Activated CD4-positive, alpha-beta memory T cell treated with anti-CD3 and anti-CD28 coated beads for 36 hours (primary cell): ENCODE measurements around the gene BRCA1. TPM values are rescaled to one million over a fixed set of nuclear protein-coding genes. Genes with fewer than 3 reads are reported as not detected.
"Not testable (repeated sequence)": the region's sequence is repeated elsewhere in the genome, so short reads cannot be mapped to it uniquely, and the experiment has no call there.

Source experiments
- CTCF ChIA-PET: fragments of 350-600 bp; sonication (Branson Sonifier 250); formaldehyde crosslinking; loops from one replicate; lab custom pipeline; 2021; ENCODE audit warnings: antibody characterized with exemption, inconsistent platforms; lab: Charles Lee
- POLR2A ChIA-PET: fragments of 350-600 bp; sonication (Branson Sonifier 250); formaldehyde crosslinking; loops from one replicate; lab custom pipeline; 2021; ENCODE audit warnings: antibody characterized with exemption; lab: Charles Lee
- DNase-seq: peaks from one replicate; pipeline ENCODE4 v3.0.0-alpha.2; 2020
- H3K27ac Mint-ChIP-seq: one replicate; pipeline ENCODE4 v1.8.0; 2021; ENCODE audit warnings: mixed read lengths
- H3K27me3 Mint-ChIP-seq: one replicate; pipeline ENCODE4 v1.8.0; 2021; ENCODE audit warnings: mixed read lengths
- H3K36me3 Mint-ChIP-seq: one replicate; pipeline ENCODE4 v1.8.0; 2021; ENCODE audit warnings: mixed read lengths
- H3K4me1 Mint-ChIP-seq: one replicate; pipeline ENCODE4 v1.8.0; 2021; ENCODE audit warnings: low read depth, mixed read lengths
- H3K4me3 Mint-ChIP-seq: one replicate; pipeline ENCODE4 v1.8.0; 2021; ENCODE audit warnings: mild to moderate bottlenecking, mixed read lengths
- H3K9me3 Mint-ChIP-seq: one replicate; pipeline ENCODE4 v1.8.0; 2021; ENCODE audit warnings: mixed read lengths
- intact Hi-C: fragments of 100-400 bp; cut with micrococcal nuclease; formaldehyde crosslinking; loops from one replicate; pipeline ENCODE4 v1.15.1; 2023
- total RNA-seq, 2 experiments: library from RNA; stranded (reverse); gene quantifications; one replicate each; pipeline ENCODE4 v1.2.3, GENCODE V29; 2021

Gene BRCA1
- total RNA-seq, 2 experiments from 2014 or later, result 92.8 to 103 TPM

DNA sequence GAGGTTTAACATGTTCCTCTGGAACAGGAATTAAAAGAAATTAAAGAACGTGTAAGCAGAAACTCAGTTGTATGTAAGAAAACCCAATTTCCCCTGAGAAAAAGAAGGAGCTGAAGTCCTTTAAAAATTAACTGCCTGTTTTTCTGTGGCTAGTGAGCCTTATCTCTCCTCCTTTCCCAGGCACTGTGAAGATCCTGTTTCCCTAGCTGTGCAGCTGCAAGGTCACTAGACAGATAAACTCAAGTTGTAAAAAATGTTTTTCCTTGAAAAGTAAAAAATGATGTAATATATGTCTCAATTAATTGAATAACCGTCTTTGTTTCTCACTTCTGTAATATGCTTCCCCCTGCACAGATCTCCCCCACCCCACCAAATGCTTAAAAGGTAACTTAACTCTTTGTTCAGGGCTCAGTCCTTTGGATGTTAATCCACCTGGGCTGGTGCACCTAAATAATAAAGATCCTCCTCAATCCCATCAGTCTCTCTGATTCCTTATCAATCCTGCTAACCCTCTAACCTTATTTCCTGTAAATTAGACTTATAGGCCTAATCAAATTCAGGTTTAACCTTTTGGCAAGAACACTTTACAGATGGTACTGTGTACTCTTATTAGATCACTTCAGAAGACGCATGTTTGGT is 28.2 kb upstream of the BRCA1 start:
- H3K27me3 Mint-ChIP-seq, H3K4me1 Mint-ChIP-seq, CTCF ChIA-PET, H3K4me3 Mint-ChIP-seq, H3K27ac Mint-ChIP-seq, H3K9me3 Mint-ChIP-seq, H3K36me3 Mint-ChIP-seq, DNase-seq, intact Hi-C loops: not testable (repeated sequence)
- POLR2A ChIA-PET, result interaction anchor here (1.1 kb wide), 1 partner anchor 16 kb away, joined by 3 read pairs; no protein-coding TSS in a partner anchor

DNA sequence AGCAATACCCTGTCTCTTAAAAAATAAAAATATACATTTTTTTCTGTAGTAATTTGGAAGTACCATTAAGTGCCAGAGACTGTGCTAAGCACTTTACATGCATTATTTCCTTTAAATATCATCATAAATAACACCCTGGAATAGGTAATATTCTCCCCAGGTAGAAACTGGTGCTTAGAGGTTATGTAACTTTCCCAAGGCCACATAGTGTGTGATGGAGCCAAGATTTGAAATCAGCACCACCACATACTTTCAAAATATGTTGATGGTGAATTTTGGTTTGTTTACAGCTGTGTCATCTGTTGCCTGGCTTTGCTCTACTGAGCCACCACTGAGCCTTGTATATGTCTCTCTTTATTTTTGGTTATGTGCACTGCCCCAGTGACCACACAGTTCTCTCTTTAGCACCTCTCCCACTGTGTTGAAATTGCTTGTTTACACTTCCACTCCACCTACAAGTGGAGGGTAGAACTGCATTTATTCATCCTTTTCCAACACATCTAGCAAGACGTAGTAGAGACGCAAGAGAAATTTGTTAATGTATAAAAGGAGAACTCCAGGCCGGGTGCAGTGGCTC is 26.8 kb upstream of the BRCA1 start:
- Mint-ChIP-seq H3K4me3 (no peak overlapping the region), H3K4me1 (no peaks in the 10 kb centered on the region), H3K27me3 (no peaks in the 10 kb centered on the region), H3K9me3 (peaks cover 7% of the 10 kb centered on the region), H3K27ac (no peak overlapping the region), H3K36me3 (peaks cover 9% of the 10 kb centered on the region)
- intact Hi-C loops, result no loop called here
- no peak for DNase-seq
- POLR2A ChIA-PET, result interaction anchor here (1.2 kb wide), 1 partner anchor 17 kb away, joined by 3 read pairs; no protein-coding TSS in a partner anchor
- CTCF ChIA-PET, result no interaction called here

DNA sequence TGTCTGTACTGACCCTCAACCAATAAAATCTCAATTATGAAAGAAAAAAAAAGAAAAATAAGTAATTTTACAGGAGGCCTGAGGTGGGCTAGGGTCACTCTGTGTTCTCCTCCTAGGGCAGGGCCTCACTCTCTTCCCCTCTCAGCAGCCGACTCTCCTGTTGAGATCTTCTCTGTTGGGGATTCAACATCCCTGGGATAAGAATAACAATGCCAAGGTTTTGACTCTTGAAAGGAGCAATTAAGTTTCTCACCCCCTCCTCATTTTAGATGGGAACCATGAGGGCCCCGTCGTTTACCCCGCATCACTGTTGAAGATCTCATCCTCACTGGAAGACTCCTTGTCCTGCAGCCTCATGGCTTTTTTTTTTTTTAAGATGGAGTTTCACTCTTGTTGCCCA is 21.5 kb upstream of the BRCA1 start:
- DNase-seq, result no peak
- CTCF ChIA-PET, result no interaction called here
- POLR2A ChIA-PET, result no interaction called here
- no peaks in the 10 kb centered on the region for H3K27me3 Mint-ChIP-seq
- H3K4me1 Mint-ChIP-seq, result no peaks in the 10 kb centered on the region
- H3K4me3 Mint-ChIP-seq, result no peak overlapping the region
- peaks cover 1% of the 10 kb centered on the region for H3K36me3 Mint-ChIP-seq
- no peak overlapping the region for H3K27ac Mint-ChIP-seq
- no peaks in the 10 kb centered on the region for H3K9me3 Mint-ChIP-seq
- intact Hi-C loops, result no loop called here

DNA sequence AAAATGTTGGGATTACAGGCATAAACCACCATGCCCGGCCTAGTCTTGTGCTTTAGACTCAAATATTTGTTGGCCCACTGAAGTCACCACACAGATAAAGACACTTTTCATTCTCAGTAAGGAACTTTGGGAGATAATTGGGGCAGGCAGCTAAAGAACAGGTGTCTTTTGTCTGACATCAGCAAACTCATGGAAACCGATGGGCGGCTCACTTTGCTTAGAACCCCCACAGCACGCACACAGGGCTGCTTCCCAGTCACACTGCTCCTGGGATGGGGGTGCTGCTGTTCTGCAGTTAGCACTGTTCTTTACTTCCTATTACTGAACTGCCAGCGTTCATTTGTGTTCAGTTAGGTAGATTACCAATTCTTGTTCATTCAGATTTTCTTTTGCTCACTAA is 18.0 kb upstream of the BRCA1 start:
- ChIA-PET CTCF (no interaction called here), POLR2A (no interaction called here)
- Mint-ChIP-seq H3K4me3 (no peak overlapping the region), H3K27ac (no peak overlapping the region), H3K4me1 (no peaks in the 10 kb centered on the region), H3K9me3 (no peaks in the 10 kb centered on the region), H3K27me3 (no peaks in the 10 kb centered on the region), H3K36me3 (no peaks in the 10 kb centered on the region)
- intact Hi-C loops, result no loop called here
- DNase-seq, result no peak

DNA sequence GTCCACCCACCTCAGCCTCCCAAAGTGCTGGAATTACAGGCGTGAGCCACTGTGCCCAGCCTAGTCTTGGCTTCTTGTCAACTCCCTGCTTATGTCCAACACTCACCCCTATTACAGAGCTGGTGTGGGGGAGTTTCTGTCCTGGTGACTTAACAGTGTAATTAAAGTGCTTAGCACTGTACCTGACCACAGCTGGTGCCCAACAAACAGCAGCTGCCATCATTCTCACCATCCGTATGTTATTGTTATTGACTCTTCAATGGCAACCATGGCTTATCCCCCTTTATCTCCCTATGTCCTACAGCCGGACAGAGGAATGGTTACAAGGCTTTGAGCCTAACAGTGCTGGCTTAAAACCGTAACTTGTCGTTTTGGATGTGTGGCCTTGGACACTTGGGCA is 17.0 kb upstream of the BRCA1 start:
- CTCF ChIA-PET, result no interaction called here
- POLR2A ChIA-PET, result no interaction called here
- no peaks in the 10 kb centered on the region for H3K36me3 Mint-ChIP-seq
- no peak for DNase-seq
- no peaks in the 10 kb centered on the region for H3K4me1 Mint-ChIP-seq
- no peak overlapping the region for H3K4me3 Mint-ChIP-seq
- H3K27ac Mint-ChIP-seq, result no peak overlapping the region
- no peaks in the 10 kb centered on the region for H3K27me3 Mint-ChIP-seq
- no peaks in the 10 kb centered on the region for H3K9me3 Mint-ChIP-seq
- intact Hi-C loops, result no loop called here

DNA sequence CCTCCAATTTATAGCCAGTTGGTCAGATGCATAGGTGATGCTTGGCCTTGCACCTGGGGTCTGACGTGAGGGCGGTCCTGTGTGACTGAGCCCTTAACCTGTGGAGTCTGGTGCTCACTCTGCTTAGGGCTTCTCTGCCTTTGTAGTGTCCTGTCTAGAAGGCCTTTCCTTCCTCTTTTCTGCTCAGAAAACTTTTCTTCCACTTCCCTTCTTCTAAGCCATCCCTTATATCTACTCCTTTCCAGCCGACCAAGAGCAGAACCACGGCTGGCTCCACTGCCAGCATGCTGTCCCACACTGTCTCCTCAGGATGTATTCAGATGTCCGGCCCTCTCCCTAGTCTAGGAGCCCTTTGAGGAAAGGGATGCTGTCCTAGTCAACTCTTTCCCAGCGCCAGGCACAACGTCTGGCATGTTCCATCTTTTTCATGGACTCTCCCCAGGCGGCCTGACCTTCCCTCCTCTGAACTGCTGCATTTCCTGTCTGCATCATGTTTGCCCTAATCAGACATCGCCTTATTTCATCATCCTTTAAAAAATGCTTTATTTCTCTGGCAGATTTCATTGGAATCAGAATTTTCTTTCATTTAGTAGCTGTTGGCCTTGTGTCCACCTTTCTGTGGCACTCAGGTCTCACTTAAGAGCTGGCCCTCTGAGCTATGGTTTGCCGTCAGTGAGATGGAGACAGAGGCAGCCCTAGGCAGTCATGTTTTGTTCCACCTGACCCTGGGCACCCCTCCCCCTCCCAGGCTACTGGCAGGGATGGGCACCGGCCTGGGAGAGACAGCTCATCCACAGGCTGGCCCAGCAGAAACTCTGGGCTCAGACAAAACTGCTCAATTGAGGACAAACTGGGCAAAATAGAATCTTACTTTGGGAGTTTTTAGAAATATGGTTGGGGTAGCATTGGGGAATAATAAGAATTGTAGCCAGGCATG is 15.5 kb upstream of the BRCA1 start:
- H3K9me3 Mint-ChIP-seq, result no peaks in the 10 kb centered on the region
- H3K4me1 Mint-ChIP-seq, result peaks cover 9% of the 10 kb centered on the region
- H3K27ac Mint-ChIP-seq, result no peak overlapping the region
- ChIA-PET POLR2A (no interaction called here), CTCF (interaction anchor here (0.6 kb wide), 1 partner anchor 8 kb away, joined by 3 read pairs; no protein-coding TSS in a partner anchor)
- H3K36me3 Mint-ChIP-seq, result peaks cover under 1% of the 10 kb centered on the region
- H3K4me3 Mint-ChIP-seq, result no peak overlapping the region
- H3K27me3 Mint-ChIP-seq, result no peaks in the 10 kb centered on the region
- DNase-seq, result no peak
- intact Hi-C loops, result no loop called here

DNA sequence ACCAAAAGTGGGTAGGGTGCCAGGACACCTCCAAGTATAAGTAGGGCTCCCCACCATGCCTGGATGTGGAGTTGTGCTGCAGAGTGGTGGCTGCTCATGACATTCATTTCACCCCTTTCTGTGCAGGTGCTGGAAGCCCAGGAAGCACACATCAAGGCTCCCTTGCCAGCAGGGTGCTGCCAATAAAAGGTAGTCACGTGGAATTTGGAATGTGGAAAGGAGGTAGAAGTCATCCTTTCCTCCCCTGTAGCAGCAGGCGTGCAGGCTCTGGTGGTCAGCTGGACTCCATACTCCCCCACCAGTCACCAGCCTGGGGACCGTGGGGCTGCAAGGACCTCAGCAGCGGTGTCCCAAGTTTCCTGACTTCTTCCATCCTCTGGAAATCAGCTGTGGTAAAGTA is 13.4 kb upstream of the BRCA1 start:
- H3K4me3 Mint-ChIP-seq, H3K4me1 Mint-ChIP-seq, H3K9me3 Mint-ChIP-seq, H3K27ac Mint-ChIP-seq, DNase-seq, H3K27me3 Mint-ChIP-seq, POLR2A ChIA-PET, CTCF ChIA-PET, intact Hi-C loops: not testable (repeated sequence)
- H3K36me3 Mint-ChIP-seq, result peaks cover 10% of the 10 kb centered on the region

DNA sequence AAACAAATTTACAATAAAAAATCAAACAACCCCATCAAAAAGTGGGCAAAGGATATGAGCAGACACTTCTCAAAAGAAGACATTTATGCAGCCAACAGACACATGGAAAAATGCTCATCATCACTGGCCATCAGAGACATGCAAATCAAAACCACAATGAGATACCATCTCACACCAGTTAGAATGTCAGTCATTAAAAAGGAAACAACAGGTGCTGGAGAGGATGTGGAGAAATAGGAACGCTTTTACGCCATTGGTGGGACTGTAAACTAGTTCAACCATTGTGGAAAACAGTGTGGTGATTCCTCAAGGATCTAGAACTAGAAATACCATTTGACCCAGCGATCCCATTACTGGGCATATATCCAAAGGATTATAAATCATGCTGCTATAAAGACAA is 11.4 kb upstream of the BRCA1 start:
- CTCF ChIA-PET, DNase-seq, intact Hi-C loops, POLR2A ChIA-PET, H3K4me3 Mint-ChIP-seq, H3K27ac Mint-ChIP-seq, H3K4me1 Mint-ChIP-seq, H3K27me3 Mint-ChIP-seq, H3K9me3 Mint-ChIP-seq: not testable (repeated sequence)
- H3K36me3 Mint-ChIP-seq, result peaks cover 12% of the 10 kb centered on the region

DNA sequence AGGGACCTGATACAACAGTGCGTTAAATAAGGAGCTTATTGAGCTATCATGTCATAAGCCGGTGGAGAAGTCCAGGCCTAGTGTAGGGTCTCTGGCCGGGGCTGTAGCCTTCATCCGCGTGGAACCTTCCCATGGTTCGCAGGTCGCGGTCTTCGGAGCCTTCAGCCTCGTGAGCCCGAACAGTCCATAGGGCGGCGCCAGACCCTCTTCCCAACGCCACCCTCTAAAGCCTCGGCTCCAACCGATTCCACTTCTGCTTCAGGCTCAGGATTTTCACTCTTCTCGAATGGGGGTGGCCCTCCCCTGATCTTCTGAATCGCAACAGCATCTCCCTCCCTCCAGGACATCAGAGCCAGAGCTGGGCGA is 10.3 kb upstream of the BRCA1 start:
- H3K9me3 Mint-ChIP-seq, result no peaks in the 10 kb centered on the region
- intact Hi-C loops, result no loop called here
- H3K27ac Mint-ChIP-seq, result no peak overlapping the region
- no peaks in the 10 kb centered on the region for H3K27me3 Mint-ChIP-seq
- H3K4me1 Mint-ChIP-seq, result peaks cover 12% of the 10 kb centered on the region
- POLR2A ChIA-PET, result no interaction called here
- H3K36me3 Mint-ChIP-seq, result peaks cover 12% of the 10 kb centered on the region
- no peak overlapping the region for H3K4me3 Mint-ChIP-seq
- CTCF ChIA-PET, result no interaction called here
- no peak for DNase-seq

DNA sequence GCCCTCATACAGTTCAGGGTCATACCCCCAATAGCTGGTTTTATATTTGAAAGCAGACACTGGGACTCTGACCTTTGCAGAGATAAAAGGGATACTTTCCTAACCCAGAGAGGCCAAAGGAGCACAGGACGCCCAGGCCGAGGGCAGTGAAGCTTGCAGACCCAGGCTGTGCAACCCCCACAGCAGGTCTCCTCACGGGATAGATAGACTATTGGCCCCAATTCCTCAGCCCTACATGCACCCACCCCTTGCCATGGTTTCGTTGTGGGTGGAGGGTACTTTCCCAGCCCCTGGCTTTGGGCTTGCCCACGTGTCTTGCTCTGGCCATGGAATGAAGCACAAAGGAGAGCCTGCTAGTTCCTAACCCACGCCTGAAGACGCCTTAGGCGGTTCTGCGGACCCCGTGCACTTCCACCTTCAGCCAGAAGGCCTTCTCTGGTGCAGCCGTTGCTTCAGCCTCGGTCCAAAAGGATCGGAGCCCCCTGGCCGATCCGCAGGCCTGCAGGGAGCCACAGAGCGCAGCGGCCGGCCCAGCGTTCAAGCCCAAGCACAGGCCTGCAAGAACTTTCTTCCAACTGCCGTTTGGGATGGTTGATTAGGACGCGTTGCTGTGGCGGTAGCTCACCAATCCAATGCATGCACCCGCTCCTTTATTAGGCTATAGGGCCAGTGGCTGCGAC is 9.8 kb upstream of the BRCA1 start:
- POLR2A ChIA-PET, result no interaction called here

DNA sequence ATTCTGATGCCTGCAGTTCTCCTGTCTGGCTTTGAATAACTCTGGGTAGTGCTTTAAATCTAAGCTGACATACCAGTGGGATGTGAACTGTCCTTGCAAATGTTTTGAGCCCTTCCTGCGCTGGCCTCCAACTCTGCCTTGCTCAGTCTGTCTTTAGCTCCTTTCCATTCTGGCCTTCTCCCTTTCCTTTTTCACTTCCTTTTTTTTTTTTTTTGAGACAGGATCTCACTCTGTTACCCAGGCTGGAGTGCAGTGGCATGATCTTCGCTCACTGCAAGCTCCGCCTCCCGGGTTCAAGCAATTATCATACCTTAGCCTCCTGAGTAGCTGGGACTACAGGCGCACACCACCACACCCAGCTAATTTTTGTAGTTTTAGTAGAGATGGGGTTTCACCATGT is 8.3 kb upstream of the BRCA1 start:
- H3K27me3 Mint-ChIP-seq, CTCF ChIA-PET, H3K27ac Mint-ChIP-seq, POLR2A ChIA-PET, H3K4me3 Mint-ChIP-seq, H3K9me3 Mint-ChIP-seq, intact Hi-C loops, DNase-seq: not testable (repeated sequence)
- Mint-ChIP-seq H3K4me1 (peaks cover 12% of the 10 kb centered on the region), H3K36me3 (peaks cover 15% of the 10 kb centered on the region)

More for the DNA sequence above, 9.8 kb upstream of the BRCA1 start:
- intact Hi-C loops, result no loop called here
- Mint-ChIP-seq H3K27ac (no peak overlapping the region), H3K27me3 (no peaks in the 10 kb centered on the region), H3K9me3 (no peaks in the 10 kb centered on the region), H3K4me1 (peaks cover 12% of the 10 kb centered on the region), H3K4me3 (no peak overlapping the region), H3K36me3 (peaks cover 12% of the 10 kb centered on the region)
- DNase-seq, result no peak
- CTCF ChIA-PET, result no interaction called here

DNA sequence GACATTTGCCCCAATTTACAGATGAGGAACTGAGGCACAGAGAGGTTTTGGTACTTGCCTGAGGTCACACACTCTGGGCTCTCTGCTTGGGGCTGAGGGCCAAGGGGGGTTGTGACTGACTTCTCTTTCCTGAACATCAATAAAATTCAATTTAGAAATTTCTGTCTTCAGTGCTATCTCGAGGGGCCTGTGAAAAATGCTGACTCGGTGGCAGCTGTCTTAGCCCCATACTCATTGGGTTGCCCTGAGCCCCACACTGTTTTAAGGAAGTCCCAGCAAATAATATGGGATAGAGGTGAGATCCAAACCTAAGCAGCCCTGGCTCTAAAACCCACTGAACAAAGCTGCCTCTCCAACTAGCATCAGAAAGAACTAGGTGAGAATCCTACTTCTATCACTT is 7.0 kb upstream of the BRCA1 start:
- ChIA-PET CTCF (interaction anchor here (0.6 kb wide), 1 partner anchor 9 kb away, joined by 3 read pairs; no protein-coding TSS in a partner anchor), POLR2A (interaction anchor here (0.6 kb wide), 1 partner anchor 236 kb away, joined by 3 read pairs; no protein-coding TSS in a partner anchor)
- Mint-ChIP-seq H3K27ac (no peak overlapping the region), H3K4me3 (no peak overlapping the region), H3K9me3 (no peaks in the 10 kb centered on the region), H3K4me1 (peaks cover 22% of the 10 kb centered on the region), H3K36me3 (peaks cover 24% of the 10 kb centered on the region), H3K27me3 (no peaks in the 10 kb centered on the region)
- no peak for DNase-seq
- intact Hi-C loops, result no loop called here
